SK-N-SH (cell line): ENCODE data around the gene SLC13A3. TPM values are rescaled to one million over a fixed set of nuclear protein-coding genes. Genes with fewer than 3 reads are reported as not detected.

Experiments used
- CTCF ChIA-PET: fragments of 300-600, 350-600 bp; formaldehyde crosslinking; extraction: SDS; loops from one replicate; lab custom pipeline; 2021; lab: Yijun Ruan, JAX
- POLR2A ChIA-PET: fragments of 350-600 bp; sonication (Branson Sonifier 250); formaldehyde crosslinking; extraction: SDS; loops from one replicate; lab custom pipeline; 2020; ENCODE audit warnings: antibody characterized with exemption, inconsistent platforms; lab: Yijun Ruan, JAX
- DNase-seq: peaks from one replicate; pipeline ENCODE4 v3.0.0; 2012
- H2AFZ ChIP-seq: fragments of 200-600 bp; sonication (generic); 2 replicates; pipeline ENCODE4 v1.8.1; 2016; ENCODE audit warnings: antibody characterized with exemption, mild to moderate bottlenecking, low read depth
- H3F3A ChIP-seq: fragments of 200-600 bp; sonication (generic); replicated peaks from 2 replicates; pipeline ENCODE3; 2016; ENCODE audit warnings: antibody characterized with exemption, mild to moderate bottlenecking; ENCODE audit not compliant: insufficient read depth
- H3K27ac ChIP-seq, 2 experiments: fragments of 200-500 bp in 1 of 2; fragments of 200-600 bp in 1 of 2; sonication (Bioruptor generic) in 1 of 2; sonication (generic), shearing (Covaris generic) in 1 of 2; 2 replicates each; pipeline versions ENCODE4 v1.5.1 to v1.6.1; 2014 to 2016; ENCODE audit warnings: low read depth in 2 of 2, inconsistent platforms in 1 of 2, low read length in 1 of 2, mild to moderate bottlenecking in 1 of 2, mixed read lengths in 1 of 2
- H3K27me3 ChIP-seq: fragments of 200-600 bp; sonication (generic), shearing (Covaris generic); 2 replicates; pipeline ENCODE4 v1.6.1; 2016; ENCODE audit warnings: mixed run types; ENCODE audit not compliant: insufficient read depth
- H3K36me3 ChIP-seq, 2 experiments: fragments of 200-500 bp in 1 of 2; fragments of 200-600 bp in 1 of 2; sonication (Bioruptor generic) in 1 of 2; sonication (generic) in 1 of 2; replicated peaks in 1 of 2; 2 replicates each; pipeline versions ENCODE3 to v1.5.1; 2014 to 2016; ENCODE audit warnings: low read length in 1 of 2, mild to moderate bottlenecking in 1 of 2; ENCODE audit not compliant: insufficient read depth in 2 of 2, control insufficient read depth in 1 of 2
- H3K4me1 ChIP-seq, 2 experiments: fragments of 200-500 bp in 1 of 2; fragments of 200-600 bp in 1 of 2; sonication (Bioruptor generic) in 1 of 2; sonication (generic), shearing (Covaris generic) in 1 of 2; 2 replicates each; pipeline versions ENCODE4 v1.5.1 to v1.6.1; 2014 to 2016; ENCODE audit warnings: low read depth in 1 of 2, low read length in 1 of 2, mixed run types in 1 of 2; ENCODE audit not compliant: insufficient read depth in 2 of 2, control insufficient read depth in 1 of 2
- H3K4me2 ChIP-seq: fragments of 200-600 bp; sonication (generic), shearing (Covaris generic); 2 replicates; pipeline ENCODE4 v1.6.1; 2017; ENCODE audit warnings: mixed run types
- H3K4me3 ChIP-seq, 2 experiments: fragments of 200-500 bp in 1 of 2; fragments of 200-600 bp in 1 of 2; sonication (Bioruptor generic) in 1 of 2; sonication (generic), shearing (Covaris generic) in 1 of 2; 2 replicates each; pipeline versions ENCODE4 v1.5.1 to v1.8.1; 2014 to 2016; ENCODE audit warnings: low read depth in 2 of 2, inconsistent platforms in 1 of 2, low read length in 1 of 2, mild to moderate bottlenecking in 1 of 2, mixed read lengths in 1 of 2, moderate library complexity in 1 of 2
- H3K79me2 ChIP-seq: fragments of 200-600 bp; sonication (generic); 2 replicates; pipeline ENCODE4 v1.8.1; 2017; ENCODE audit warnings: mild to moderate bottlenecking; ENCODE audit not compliant: insufficient read depth
- H3K9ac ChIP-seq: fragments of 200-600 bp; sonication (generic); 2 replicates; pipeline ENCODE4 v1.6.1; 2017; ENCODE audit warnings: mixed run types
- H3K9me2 ChIP-seq: fragments of 200-600 bp; sonication (generic); 2 replicates; pipeline ENCODE4 v1.6.1; 2017; ENCODE audit warnings: mixed run types
- H3K9me3 ChIP-seq: fragments of 200-600 bp; sonication (generic); 2 replicates; pipeline ENCODE4 v1.6.1; 2017; ENCODE audit warnings: mixed run types, mild to moderate bottlenecking, moderate library complexity
- H4K20me1 ChIP-seq: fragments of 200-600 bp; sonication (generic); 2 replicates; pipeline ENCODE4 v1.6.1; 2017; ENCODE audit warnings: mild to moderate bottlenecking, mixed run types; ENCODE audit not compliant: insufficient read depth
- CTCF ChIP-seq: fragments of 200-600 bp; sonication (generic); IDR thresholded peaks from 2 replicates; pipeline ENCODE4 v1.6.1; 2017; ENCODE audit warnings: antibody characterized with exemption, mild to moderate bottlenecking, moderate library complexity
- EZH2phosphoT487 ChIP-seq: fragments of 200-600 bp; sonication (generic); IDR thresholded peaks from 2 replicates; pipeline ENCODE4 v1.6.1; 2017; ENCODE audit warnings: low read depth, mixed run types, mild to moderate bottlenecking, antibody characterized with exemption, moderate library complexity, borderline replicate concordance
- FOSL2 ChIP-seq: IDR thresholded peaks from 2 replicates; pipeline ENCODE4 v1.4.0; 2012; ENCODE audit warnings: low read depth, mild to moderate bottlenecking, moderate library complexity, borderline replicate concordance
- IRF3 ChIP-seq: fragments of 150-350 bp; IDR thresholded peaks from 2 replicates; pipeline ENCODE4 v1.6.1; 2016; ENCODE audit warnings: mild to moderate bottlenecking, low read depth, low read length
- MAX ChIP-seq: IDR thresholded peaks from 2 replicates; pipeline ENCODE4 v1.4.0; 2012; ENCODE audit warnings: low read depth
- MEF2A ChIP-seq: IDR thresholded peaks from 2 replicates; pipeline ENCODE4 v1.4.0; 2012; ENCODE audit warnings: low read depth, borderline replicate concordance
- MXI1 ChIP-seq: IDR thresholded peaks from 2 replicates; pipeline ENCODE4 v1.6.1; 2012; ENCODE audit warnings: mild to moderate bottlenecking, low read depth, low read length, improper control_type of control experiment
- NFIC ChIP-seq: IDR thresholded peaks from 2 replicates; pipeline ENCODE4 v1.4.0; 2012; ENCODE audit warnings: borderline replicate concordance
- POLR2AphosphoS5 ChIP-seq: IDR thresholded peaks from 2 replicates; pipeline ENCODE4 v1.6.1; 2012; ENCODE audit warnings: low read depth, low read length
- RAD21 ChIP-seq: IDR thresholded peaks from 2 replicates; pipeline ENCODE4 v1.6.1; 2012; ENCODE audit warnings: mild to moderate bottlenecking, low read length
- RCOR1 ChIP-seq: fragments of 150-350 bp; IDR thresholded peaks from 2 replicates; pipeline ENCODE4 v1.6.1; 2017; ENCODE audit warnings: antibody characterized with exemption, low read length
- RFX5 ChIP-seq: IDR thresholded peaks from 2 replicates; pipeline ENCODE4 v1.6.1; 2012; ENCODE audit warnings: mild to moderate bottlenecking, improper control_type of control experiment, low read length
- SIN3A ChIP-seq: IDR thresholded peaks from 2 replicates; pipeline ENCODE4 v1.6.1; 2012; ENCODE audit warnings: low read depth, mild to moderate bottlenecking, low read length, moderate library complexity, borderline replicate concordance
- USF1 ChIP-seq: IDR thresholded peaks from 2 replicates; pipeline ENCODE4 v1.4.0; 2012; ENCODE audit warnings: low read depth, borderline replicate concordance
- YY1 ChIP-seq: IDR thresholded peaks from 2 replicates; pipeline ENCODE4 v1.4.0; 2012; ENCODE audit warnings: low read depth, mild to moderate bottlenecking
- ZBTB33 ChIP-seq: IDR thresholded peaks from 2 replicates; pipeline ENCODE4 v1.4.0; 2012; ENCODE audit warnings: low read depth, borderline replicate concordance
- WGBS: methylation state at CpG from one replicate; pipeline ENCODE4 v1.1.6; 2017; ENCODE audit warnings: low lambda C conversion rate; 5-methylcytosine and 5-hydroxymethylcytosine counted together
- polyA plus RNA-seq, 3 experiments: library from polyadenylated mRNA; depleted of rRNA; stranded (reverse); fragments of >200 nt; gene quantifications; 2 replicates each; pipeline ENCODE4 v1.2.3, GENCODE V29; 2012

SLC13A3 gene
- polyA plus RNA-seq, 1 of the 3 experiments (the other 2 are of a cell fraction): 0.10 TPM

- WGBS: 71% methylated on average over 4 of the region's 6 CpGs
- Histone ChIP-seq H2AFZ (no peak overlapping the region), H3K4me2 (no peak overlapping the region), H3K4me1 (no peaks in the 10 kb centered on the region), H3K4me3 (no peak overlapping the region), H3K9me2 (no peaks in the 10 kb centered on the region), H3K79me2 (no peaks in the 10 kb centered on the region), H3K9me3 (no peaks in the 10 kb centered on the region), H3K27me3 (no peaks in the 10 kb centered on the region), H3F3A (no peaks in the 10 kb centered on the region), H4K20me1 (no peaks in the 10 kb centered on the region), H3K9ac (no peak overlapping the region), H3K27ac (no peak overlapping the region), H3K36me3 (no peaks in the 10 kb centered on the region)
- POLR2A ChIA-PET: no interaction called here
- CTCF ChIA-PET: interaction anchor here (0.9 kb wide), 1 partner anchor 17 kb away, joined by 3 read pairs; no protein-coding TSS in a partner anchor
- no peak for DNase-seq
- TF ChIP-seq YY1 (no peak), RCOR1 (no peak), SIN3A (no peak), CTCF (no peak), FOSL2 (no peak), EZH2phosphoT487 (no peak), RFX5 (no peak), MAX (no peak), ZBTB33 (no peak)
Measured at GRCh38 chr20:46640044-46640443, 11.2 kb downstream of the SLC13A3 start.

GRCh38 chr20:46639587-46639986 lies 11.7 kb downstream of the SLC13A3 start:
- Histone ChIP-seq H3K4me2 (no peak overlapping the region), H3K9ac (no peak overlapping the region), H3K4me1 (no peaks in the 10 kb centered on the region), H3K36me3 (no peaks in the 10 kb centered on the region), H3K4me3 (no peak overlapping the region), H2AFZ (no peak overlapping the region), H3K9me2 (no peaks in the 10 kb centered on the region), H3K79me2 (no peaks in the 10 kb centered on the region), H3K27ac (no peak overlapping the region), H4K20me1 (no peaks in the 10 kb centered on the region), H3K9me3 (no peaks in the 10 kb centered on the region), H3F3A (no peaks in the 10 kb centered on the region), H3K27me3 (no peaks in the 10 kb centered on the region)
- WGBS: 80% methylated on average over 2 of the region's 3 CpGs
- DNase-seq: no peak
- POLR2A ChIA-PET: no interaction called here
- CTCF ChIA-PET: interaction anchor here (0.9 kb wide), 1 partner anchor 17 kb away, joined by 3 read pairs; no protein-coding TSS in a partner anchor
- TF ChIP-seq USF1 (no peak), POLR2AphosphoS5 (no peak), CTCF (no peak), EZH2phosphoT487 (no peak), MXI1 (no peak), RAD21 (no peak), IRF3 (no peak), YY1 (no peak), NFIC (no peak), ZBTB33 (no peak), RCOR1 (no peak), MEF2A (no peak)
